ENCODE data around the gene CREB5.
A peak's percentile ranks its signal among the peaks of the same experiment; 100 is the strongest.

The CREB5 gene

GRCh38 chr7:28686418-28686800 lies 274.1 kb downstream of the CREB5 start:
- no CpG with 5 or more reads among the region's 12 CpGs for WGBS (ENCODE audit: insufficient coverage, insufficient read length)
- H3K4me3 ChIP-seq (ENCODE audit: low read length), result peak overlapping the region; percentile 18; the same call in 1 of the 2 replicates
- no peak overlapping the region for H3K27ac ChIP-seq (ENCODE audit: low read length)
- peaks cover 7% of the 10 kb centered on the region; the same call in 1 of the 2 replicates for H3K4me1 ChIP-seq (ENCODE audit: control insufficient read depth, insufficient read depth, low read length)
- no peaks in the 10 kb centered on the region for H3K36me3 ChIP-seq (ENCODE audit: control insufficient read depth, insufficient read depth, low read length)
- DNase-seq (ENCODE audit: low read depth, low spot score), result no peak
- H3K9me3 ChIP-seq (ENCODE audit: control insufficient read depth, insufficient read depth, low read length), result no peaks in the 10 kb centered on the region
- no peaks in the 10 kb centered on the region for H3K27me3 ChIP-seq (ENCODE audit: control insufficient read depth, insufficient read depth, low read length)

GRCh38 chr7:28687537-28687936 lies 275.2 kb downstream of the CREB5 start:
- no peaks in the 10 kb centered on the region for H3K27me3 ChIP-seq (ENCODE audit: control insufficient read depth, insufficient read depth, low read length)
- H3K4me1 ChIP-seq (ENCODE audit: control insufficient read depth, insufficient read depth, low read length), result peaks cover 5% of the 10 kb centered on the region; the same call in 1 of the 2 replicates
- no CpG with 5 or more reads among the region's 4 CpGs for WGBS (ENCODE audit: insufficient coverage, insufficient read length)
- H3K9me3 ChIP-seq (ENCODE audit: control insufficient read depth, insufficient read depth, low read length), result no peaks in the 10 kb centered on the region
- no peaks in the 10 kb centered on the region for H3K36me3 ChIP-seq (ENCODE audit: control insufficient read depth, insufficient read depth, low read length)
- H3K27ac ChIP-seq (ENCODE audit: low read length), result no peak overlapping the region
- no peak overlapping the region for H3K4me3 ChIP-seq (ENCODE audit: low read length)
- DNase-seq (ENCODE audit: low read depth, low spot score), result no peak

GRCh38 chr7:28688174-28688573 lies 275.9 kb downstream of the CREB5 start:
- no peaks in the 10 kb centered on the region for H3K27me3 ChIP-seq (ENCODE audit: control insufficient read depth, insufficient read depth, low read length)
- H3K4me1 ChIP-seq (ENCODE audit: control insufficient read depth, insufficient read depth, low read length), result peaks cover 5% of the 10 kb centered on the region; the same call in 1 of the 2 replicates
- H3K36me3 ChIP-seq (ENCODE audit: control insufficient read depth, insufficient read depth, low read length), result no peaks in the 10 kb centered on the region
- H3K9me3 ChIP-seq (ENCODE audit: control insufficient read depth, insufficient read depth, low read length), result no peaks in the 10 kb centered on the region
- no peak overlapping the region for H3K4me3 ChIP-seq (ENCODE audit: low read length)
- no peak for DNase-seq (ENCODE audit: low read depth, low spot score)
- no CpG with 5 or more reads among the region's 2 CpGs for WGBS (ENCODE audit: insufficient coverage, insufficient read length)
- H3K27ac ChIP-seq (ENCODE audit: low read length), result no peak overlapping the region

- DNase-seq (ENCODE audit: low read depth, low spot score), result no peak
- no CpG with 5 or more reads among the region's 5 CpGs for whole genome bisulfite sequencing (ENCODE audit: insufficient coverage, insufficient read length)
- Histone ChIP-seq H3K36me3 (ENCODE audit: control insufficient read depth, insufficient read depth, low read length) (no peaks in the 10 kb centered on the region), H3K4me3 (ENCODE audit: low read length) (no peak overlapping the region), H3K9me3 (ENCODE audit: control insufficient read depth, insufficient read depth, low read length) (no peaks in the 10 kb centered on the region), H3K4me1 (ENCODE audit: control insufficient read depth, insufficient read depth, low read length) (peaks cover 5% of the 10 kb centered on the region; the same call in 1 of the 2 replicates), H3K27me3 (ENCODE audit: control insufficient read depth, insufficient read depth, low read length) (no peaks in the 10 kb centered on the region), H3K27ac (ENCODE audit: low read length) (no peak overlapping the region)
Observed at GRCh38 chr7:28688651-28689050, 276.3 kb downstream of the CREB5 start.

GRCh38 chr7:28695300-28696295 lies 283.3 kb downstream of the CREB5 start:
- Histone ChIP-seq H3K27me3 (ENCODE audit: control insufficient read depth, insufficient read depth, low read length) (no peaks in the 10 kb centered on the region), H3K9me3 (ENCODE audit: control insufficient read depth, insufficient read depth, low read length) (no peaks in the 10 kb centered on the region), H3K27ac (ENCODE audit: low read length) (no peak overlapping the region), H3K4me1 (ENCODE audit: control insufficient read depth, insufficient read depth, low read length) (no peaks in the 10 kb centered on the region), H3K4me3 (ENCODE audit: low read length) (no peak overlapping the region), H3K36me3 (ENCODE audit: control insufficient read depth, insufficient read depth, low read length) (no peaks in the 10 kb centered on the region)
- DNase-seq (ENCODE audit: low read depth, low spot score), result no peak
- no CpG with 5 or more reads among the region's 5 CpGs for WGBS (ENCODE audit: insufficient coverage, insufficient read length)

- 100% methylated on average over 1 of the region's 6 CpGs for WGBS (ENCODE audit: insufficient coverage, insufficient read length)
Observed at GRCh38 chr7:28697913-28698563, 285.7 kb downstream of the CREB5 start.

GRCh38 chr7:28698840-28699239 lies 286.5 kb downstream of the CREB5 start:
- no peak overlapping the region for H3K4me3 ChIP-seq (ENCODE audit: low read length)
- no peaks in the 10 kb centered on the region for H3K4me1 ChIP-seq (ENCODE audit: control insufficient read depth, insufficient read depth, low read length)
- H3K27ac ChIP-seq (ENCODE audit: low read length), result no peak overlapping the region
- no peaks in the 10 kb centered on the region for H3K9me3 ChIP-seq (ENCODE audit: control insufficient read depth, insufficient read depth, low read length)
- DNase-seq (ENCODE audit: low read depth, low spot score), result no peak
- WGBS (ENCODE audit: insufficient coverage, insufficient read length), result no CpG with 5 or more reads among the region's 6 CpGs
- H3K36me3 ChIP-seq (ENCODE audit: control insufficient read depth, insufficient read depth, low read length), result no peaks in the 10 kb centered on the region
- no peaks in the 10 kb centered on the region for H3K27me3 ChIP-seq (ENCODE audit: control insufficient read depth, insufficient read depth, low read length)

More at GRCh38 chr7:28697913-28698563, 285.7 kb downstream of the CREB5 start:
- no peak overlapping the region for H3K27ac ChIP-seq (ENCODE audit: low read length)
- no peaks in the 10 kb centered on the region for H3K4me1 ChIP-seq (ENCODE audit: control insufficient read depth, insufficient read depth, low read length)
- no peaks in the 10 kb centered on the region for H3K36me3 ChIP-seq (ENCODE audit: control insufficient read depth, insufficient read depth, low read length)
- no peak for DNase-seq (ENCODE audit: low read depth, low spot score)
- H3K9me3 ChIP-seq (ENCODE audit: control insufficient read depth, insufficient read depth, low read length), result no peaks in the 10 kb centered on the region
- no peaks in the 10 kb centered on the region for H3K27me3 ChIP-seq (ENCODE audit: control insufficient read depth, insufficient read depth, low read length)
- no peak overlapping the region for H3K4me3 ChIP-seq (ENCODE audit: low read length)

GRCh38 chr7:28700096-28700495 lies 287.8 kb downstream of the CREB5 start:
- H3K27me3 ChIP-seq (ENCODE audit: control insufficient read depth, insufficient read depth, low read length), result no peaks in the 10 kb centered on the region
- no peak for DNase-seq (ENCODE audit: low read depth, low spot score)
- H3K4me1 ChIP-seq (ENCODE audit: control insufficient read depth, insufficient read depth, low read length), result no peaks in the 10 kb centered on the region
- no CpG with 5 or more reads among the region's 7 CpGs for WGBS (ENCODE audit: insufficient coverage, insufficient read length)
- no peak overlapping the region for H3K27ac ChIP-seq (ENCODE audit: low read length)
- H3K36me3 ChIP-seq (ENCODE audit: control insufficient read depth, insufficient read depth, low read length), result no peaks in the 10 kb centered on the region
- H3K4me3 ChIP-seq (ENCODE audit: low read length), result no peak overlapping the region
- no peaks in the 10 kb centered on the region for H3K9me3 ChIP-seq (ENCODE audit: control insufficient read depth, insufficient read depth, low read length)

- H3K4me1 ChIP-seq (ENCODE audit: control insufficient read depth, insufficient read depth, low read length), result no peaks in the 10 kb centered on the region
- no peaks in the 10 kb centered on the region for H3K36me3 ChIP-seq (ENCODE audit: control insufficient read depth, insufficient read depth, low read length)
- WGBS (ENCODE audit: insufficient coverage, insufficient read length), result no CpG with 5 or more reads among the region's 3 CpGs
- no peaks in the 10 kb centered on the region for H3K9me3 ChIP-seq (ENCODE audit: control insufficient read depth, insufficient read depth, low read length)
- H3K27ac ChIP-seq (ENCODE audit: low read length), result no peak overlapping the region
- DNase-seq (ENCODE audit: low read depth, low spot score), result no peak
- H3K27me3 ChIP-seq (ENCODE audit: control insufficient read depth, insufficient read depth, low read length), result no peaks in the 10 kb centered on the region
- no peak overlapping the region for H3K4me3 ChIP-seq (ENCODE audit: low read length)
Observed at GRCh38 chr7:28700790-28701203, 288.5 kb downstream of the CREB5 start.

- H3K27me3 ChIP-seq (ENCODE audit: control insufficient read depth, insufficient read depth, low read length), result no peaks in the 10 kb centered on the region
- no peaks in the 10 kb centered on the region for H3K9me3 ChIP-seq (ENCODE audit: control insufficient read depth, insufficient read depth, low read length)
- no peaks in the 10 kb centered on the region for H3K36me3 ChIP-seq (ENCODE audit: control insufficient read depth, insufficient read depth, low read length)
- no peak overlapping the region for H3K27ac ChIP-seq (ENCODE audit: low read length)
- H3K4me3 ChIP-seq (ENCODE audit: low read length), result no peak overlapping the region
- DNase-seq (ENCODE audit: low read depth, low spot score), result no peak
- no peaks in the 10 kb centered on the region for H3K4me1 ChIP-seq (ENCODE audit: control insufficient read depth, insufficient read depth, low read length)
- no CpG with 5 or more reads among the region's 1 CpG for WGBS (ENCODE audit: insufficient coverage, insufficient read length)
Observed at GRCh38 chr7:28701731-28702130, 289.4 kb downstream of the CREB5 start.

Measured in iPS DF 6.9 (cell line).